GM19452 (cell line): Measurements from ENCODE around the gene CLEC3A.
"Not testable (repeated sequence)": the region's sequence is repeated elsewhere in the genome, so short reads cannot be mapped to it uniquely, and the experiment has no call there.

Experiments
- ATAC-seq: cut with Tn5 transposase; IDR thresholded peaks from one replicate; pipeline ENCODE4 v1.9.1; 2021; ENCODE audit not compliant: unreplicated experiment

Gene CLEC3A

DNA sequence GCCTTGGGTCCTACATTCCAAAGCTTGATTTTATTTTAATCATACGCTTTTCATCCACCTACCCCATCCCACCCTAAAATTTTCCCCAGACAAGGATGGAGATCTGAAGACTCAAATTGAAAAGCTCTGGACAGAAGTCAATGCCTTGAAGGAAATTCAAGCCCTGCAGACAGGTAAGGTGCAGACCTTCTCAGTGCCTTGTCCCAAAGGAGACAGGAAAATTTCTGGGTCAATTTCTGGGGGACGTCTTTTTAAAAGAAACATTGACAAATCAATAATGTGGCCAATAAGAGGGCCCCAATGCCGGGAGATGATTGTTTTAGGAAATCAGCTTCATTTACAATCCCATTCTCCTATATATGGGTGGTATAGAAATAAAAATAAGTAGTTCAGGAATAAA is 5.7 kb downstream of the CLEC3A start:
- ATAC-seq: no peak

- ATAC-seq: no peak
Measured at GRCh38 chr16:78034530-78034929, 12.2 kb downstream of the CLEC3A start.

DNA sequence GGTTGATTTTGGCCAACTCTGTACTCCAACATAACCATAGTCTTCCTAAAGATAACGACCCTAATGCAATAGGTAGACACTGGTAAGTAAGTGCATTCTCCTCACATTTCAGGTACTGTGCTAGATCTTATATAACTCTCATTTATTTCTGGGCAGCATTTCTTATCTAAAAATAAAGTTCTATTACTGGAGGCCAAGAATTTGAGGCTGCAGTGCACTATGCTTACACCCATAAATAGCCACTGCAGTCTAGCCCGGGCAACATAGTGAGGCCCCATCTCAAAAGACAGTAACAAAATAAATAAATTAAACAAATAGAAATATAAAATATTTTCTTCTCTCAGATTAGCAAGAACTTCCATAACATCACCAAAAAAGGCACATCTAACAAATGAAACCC is 12.7 kb downstream of the CLEC3A start:
- no peak for ATAC-seq

DNA sequence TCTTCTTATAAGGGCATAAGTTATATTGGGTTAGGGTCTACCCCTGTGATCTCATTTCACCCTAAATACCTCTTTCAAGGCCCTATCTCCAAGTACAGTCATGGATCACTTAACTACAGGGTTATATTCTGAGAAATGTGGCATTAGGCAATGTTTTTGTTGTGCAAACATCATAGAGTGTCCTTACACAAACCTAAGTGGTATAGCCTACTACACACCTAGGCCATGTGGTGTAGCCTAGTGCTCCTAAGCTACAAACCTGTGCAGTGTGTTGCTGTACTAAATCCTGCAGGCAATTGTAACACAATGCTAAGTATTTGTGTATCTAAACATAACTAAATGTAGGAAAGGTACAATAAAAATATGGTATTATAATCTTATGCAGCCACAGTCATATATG is 18.0 kb downstream of the CLEC3A start:
- ATAC-seq: no peak

GRCh38 chr16:78045865-78046581 is 23.7 kb downstream of the CLEC3A start:
- no peak for ATAC-seq

- ATAC-seq: no peak
Measured at GRCh38 chr16:78048319-78048718, 26.0 kb downstream of the CLEC3A start.

DNA sequence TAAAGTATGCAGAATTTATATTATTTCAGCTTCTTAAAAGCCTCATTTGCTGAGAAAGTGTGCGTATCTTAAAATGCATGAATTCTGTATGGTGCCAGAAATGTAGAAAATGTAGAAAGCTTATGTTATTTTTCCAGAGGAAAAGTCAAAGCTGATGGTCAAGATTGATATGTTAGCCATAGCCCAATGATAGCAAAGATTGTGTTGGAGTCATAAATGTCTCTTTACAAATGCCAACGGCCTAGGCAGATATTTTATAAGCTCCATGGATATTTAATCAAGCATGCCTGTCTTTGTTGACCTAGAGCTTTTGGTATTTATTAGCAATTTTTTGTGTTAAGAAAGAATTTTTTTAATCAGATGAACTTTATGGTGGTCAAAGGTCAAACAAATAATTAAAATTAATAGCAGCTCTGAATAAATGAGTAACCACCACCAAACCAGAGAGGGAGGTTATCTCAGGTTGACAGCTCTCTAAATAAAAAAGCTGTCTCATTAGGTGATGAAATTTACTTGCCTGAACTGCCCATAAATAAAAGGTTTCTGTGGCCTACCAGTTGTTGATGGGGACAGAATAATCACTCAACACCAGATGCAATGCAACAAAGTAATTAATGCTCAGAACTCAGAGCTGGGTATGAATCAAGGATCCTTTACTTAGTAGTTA is 28.5 kb downstream of the CLEC3A start:
- no peak for ATAC-seq

GRCh38 chr16:78057803-78058564 is 35.6 kb downstream of the CLEC3A start:
- ATAC-seq: no peak

GRCh38 chr16:78059806-78060205 is 37.5 kb downstream of the CLEC3A start:
- ATAC-seq: not testable (repeated sequence)

DNA sequence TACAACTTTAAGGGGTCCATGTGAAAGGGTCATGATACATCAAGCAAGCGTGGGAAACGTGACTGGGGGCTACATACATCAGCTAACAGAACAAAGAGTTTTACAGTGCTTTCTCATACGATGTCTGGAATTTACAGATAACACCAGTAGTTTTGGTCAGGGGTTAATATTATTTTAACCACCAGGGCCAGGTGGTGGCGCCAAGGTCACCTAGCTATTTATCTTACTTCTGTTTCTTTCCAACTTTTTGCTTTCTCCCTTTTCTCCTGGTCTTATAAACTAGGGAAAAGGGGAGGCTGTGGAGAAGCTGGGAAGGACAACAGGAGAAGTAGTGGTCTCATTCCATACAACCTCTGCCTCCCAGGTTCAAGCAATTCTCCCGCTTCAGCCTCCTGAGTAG is 37.9 kb downstream of the CLEC3A start:
- ATAC-seq: no peak

DNA sequence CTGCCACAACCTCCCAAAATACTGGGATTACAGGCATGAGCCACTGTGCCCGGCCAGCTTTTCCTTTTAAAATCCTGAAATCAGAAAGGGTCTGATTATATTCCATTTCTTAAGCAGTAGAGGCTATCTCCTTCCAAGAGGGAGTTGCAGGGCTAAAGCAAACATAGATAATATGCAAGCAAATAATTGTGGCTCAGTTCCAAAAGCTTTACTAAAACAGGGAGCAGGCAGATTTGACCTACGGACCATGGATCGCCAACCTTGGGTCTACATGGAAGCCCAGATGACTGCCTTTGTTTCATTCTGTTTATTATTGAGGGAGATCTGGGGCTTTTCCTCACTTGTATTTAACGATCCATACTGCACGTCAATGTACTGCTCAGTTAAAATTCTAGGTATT is 38.5 kb downstream of the CLEC3A start:
- ATAC-seq: no peak

DNA sequence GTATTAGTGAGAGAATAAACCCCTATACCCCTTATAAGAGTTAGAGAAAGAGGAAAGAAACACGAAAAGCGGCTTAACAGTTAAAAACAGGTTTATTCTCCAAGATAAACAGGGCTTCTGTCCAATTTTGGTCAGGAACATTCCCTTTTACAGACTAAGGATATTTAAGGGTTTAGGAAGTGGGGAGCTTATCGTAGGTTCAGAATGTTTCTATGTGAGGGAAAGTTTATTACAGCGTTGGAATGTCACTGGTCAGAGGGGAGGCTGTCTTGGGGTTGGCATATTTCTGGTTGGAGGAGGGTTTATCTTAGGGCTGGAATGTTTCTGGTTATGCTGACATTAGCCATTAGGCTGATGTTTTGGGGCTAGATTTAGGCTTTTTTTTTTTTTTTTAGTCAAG is 43.0 kb downstream of the CLEC3A start:
- ATAC-seq: no peak

DNA sequence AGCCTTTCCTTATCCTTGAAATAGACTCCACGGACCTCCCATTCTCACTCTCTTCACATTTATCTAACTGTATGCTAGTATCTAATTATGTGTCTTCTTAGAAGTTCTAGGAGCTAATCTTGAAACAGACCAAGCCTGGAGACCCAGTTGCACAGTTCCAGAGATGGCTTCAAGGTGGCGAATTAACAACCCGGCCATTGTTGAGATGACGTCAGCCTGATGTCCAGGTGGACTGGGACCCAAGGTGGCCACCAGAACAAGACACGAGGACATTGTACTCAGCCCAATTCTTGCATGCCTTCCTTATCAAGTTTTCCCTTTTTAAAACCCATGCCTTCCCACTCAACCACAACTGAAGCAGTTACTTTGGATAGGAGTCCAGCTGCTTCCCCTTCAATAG is 47.6 kb downstream of the CLEC3A start:
- ATAC-seq: no peak

- no peak for ATAC-seq
Measured at GRCh38 chr16:78072275-78072674, 49.9 kb downstream of the CLEC3A start.

DNA sequence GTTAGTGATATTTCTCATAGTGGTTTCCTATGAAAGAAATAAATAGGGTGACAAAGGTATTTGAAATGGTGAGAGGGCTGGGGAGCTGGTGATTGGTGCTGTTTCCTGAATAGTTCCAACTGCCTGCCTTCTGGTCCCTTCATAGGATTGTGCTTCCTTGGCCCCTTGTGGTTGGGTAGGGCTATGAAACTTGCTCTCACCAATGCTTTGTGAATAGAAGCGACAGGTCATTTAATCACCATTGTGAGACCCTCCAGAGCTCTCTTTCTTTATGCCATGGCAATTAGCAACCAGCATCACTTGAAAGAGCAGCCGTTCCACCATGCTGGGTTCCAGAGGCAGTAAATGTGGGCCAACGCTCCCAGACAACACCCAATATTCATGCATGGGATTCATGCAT is 53.5 kb downstream of the CLEC3A start:
- no peak for ATAC-seq

DNA sequence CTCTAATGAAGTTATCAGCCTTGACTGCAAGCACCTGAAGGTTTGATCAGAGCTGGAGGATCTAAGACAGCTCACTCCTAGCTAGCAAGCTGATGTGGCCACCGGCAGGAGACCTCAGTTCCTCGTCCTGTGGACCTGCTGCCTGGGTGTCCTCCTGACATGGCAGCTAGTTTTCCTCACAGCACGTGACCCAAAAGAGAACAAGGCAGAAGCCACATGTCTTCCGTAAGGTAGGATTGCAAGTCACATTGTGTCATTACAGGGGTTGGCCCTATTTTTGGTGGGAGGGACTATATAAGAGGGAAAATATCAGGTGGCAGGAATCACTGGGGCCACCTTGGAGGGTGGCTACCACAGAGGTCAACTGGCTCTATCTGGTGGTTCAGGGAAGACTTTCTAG is 59.0 kb downstream of the CLEC3A start:
- no peak for ATAC-seq
